Keratinocyte (primary cell): ENCODE measurements around the gene EFTUD2. TPM values are rescaled to one million over a fixed set of nuclear protein-coding genes. Genes with fewer than 3 reads are reported as not detected.

Experiments used
- DNase-seq: peaks from one replicate; pipeline ENCODE4 v3.0.0-alpha.2; 2011; ENCODE audit warnings: low read depth, missing footprints, low spot score
- FAIRE-seq: peaks from 2 replicates; lab custom pipeline; 2011; peaks lifted over from hg19 to GRCh38; lab: Jason Lieb, UNC
- H2AFZ ChIP-seq: 2 replicates; pipeline ENCODE4 v1.6.0; 2012; ENCODE audit warnings: low read length, control low read depth, inconsistent platforms; ENCODE audit not compliant: control insufficient read depth
- H3K27ac ChIP-seq: 2 replicates; pipeline ENCODE4 v1.5.1; 2011; ENCODE audit warnings: low read length; ENCODE audit not compliant: control insufficient read depth, insufficient read depth
- H3K27me3 ChIP-seq: 3 replicates; pipeline ENCODE4 v1.6.0; 2011; ENCODE audit warnings: low read length; ENCODE audit not compliant: control insufficient read depth, insufficient read depth; ENCODE audit errors: extremely low read depth
- H3K36me3 ChIP-seq, 2 experiments: 2 replicates in 1 of 2; 3 replicates in 1 of 2; pipeline ENCODE4 v1.5.1; 2011; ENCODE audit warnings: low read length in 2 of 2, mild to moderate bottlenecking in 1 of 2; ENCODE audit not compliant: control insufficient read depth in 2 of 2, insufficient read depth in 2 of 2; ENCODE audit errors: extremely low read depth in 1 of 2
- H3K4me1 ChIP-seq: 3 replicates; pipeline ENCODE4 v1.5.1; 2011; ENCODE audit warnings: low read length; ENCODE audit not compliant: control insufficient read depth, insufficient read depth; ENCODE audit errors: extremely low read depth
- H3K4me2 ChIP-seq: 3 replicates; pipeline ENCODE4 v1.6.0; 2011; ENCODE audit warnings: low read depth, low read length; ENCODE audit not compliant: control insufficient read depth, insufficient read depth; ENCODE audit errors: extremely low read depth
- H3K4me3 ChIP-seq, 3 experiments: fragments of 200-600 bp in 1 of 3; sonication (generic) in 1 of 3; 2 replicates in 2 of 3; 3 replicates in 1 of 3; pipeline ENCODE4 v1.5.1; 2011 to 2016; ENCODE audit warnings: low read length in 3 of 3, mild to moderate bottlenecking in 3 of 3, control low read depth in 2 of 3, inconsistent platforms in 1 of 3, low read depth in 1 of 3, mixed read lengths in 1 of 3, mixed run types in 1 of 3, moderate library complexity in 1 of 3; ENCODE audit not compliant: control insufficient read depth in 2 of 3, insufficient read depth in 2 of 3; ENCODE audit errors: extremely low read depth in 1 of 3
- H3K79me2 ChIP-seq: 2 replicates; pipeline ENCODE4 v1.6.0; 2012; ENCODE audit warnings: low read length; ENCODE audit not compliant: control insufficient read depth, insufficient read depth
- H3K9ac ChIP-seq: 3 replicates; pipeline ENCODE4 v1.6.0; 2011; ENCODE audit warnings: low read length; ENCODE audit not compliant: control insufficient read depth, insufficient read depth; ENCODE audit errors: extremely low read depth
- H3K9me1 ChIP-seq: 3 replicates; pipeline ENCODE4 v1.6.0; 2011; ENCODE audit warnings: low read length; ENCODE audit not compliant: control insufficient read depth, insufficient read depth; ENCODE audit errors: extremely low read depth
- H3K9me3 ChIP-seq: 2 replicates; pipeline ENCODE4 v1.5.1; 2012; ENCODE audit warnings: low read depth, low read length; ENCODE audit not compliant: control insufficient read depth
- H4K20me1 ChIP-seq: 3 replicates; pipeline ENCODE4 v1.6.0; 2011; ENCODE audit warnings: low read length; ENCODE audit not compliant: control insufficient read depth, insufficient read depth; ENCODE audit errors: extremely low read depth
- CTCF ChIP-seq, 3 experiments: IDR thresholded peaks in 1 of 3; conservative IDR thresholded peaks in 1 of 3; optimal IDR thresholded peaks in 1 of 3; 2 replicates in 2 of 3; 3 replicates in 1 of 3; pipeline versions ENCODE3 to v1.5.1; 2011; ENCODE audit warnings: low read length in 3 of 3, mild to moderate bottlenecking in 3 of 3, moderate library complexity in 2 of 3, control low read depth in 1 of 3, inconsistent platforms in 1 of 3; ENCODE audit not compliant: insufficient read depth in 2 of 3; ENCODE audit errors: extremely low read depth in 1 of 3
- EZH2 ChIP-seq: IDR thresholded peaks from one replicate; pipeline ENCODE4 v1.6.1; 2012; ENCODE audit warnings: inconsistent platforms, mild to moderate bottlenecking, low read length, moderate library complexity
- dilution Hi-C: fragments of 300-500 bp; cut with MboI; formaldehyde crosslinking; loops from one replicate; pipeline ENCODE4 v1.7.0; 2020; ENCODE audit warnings: low sequenced_read_pairs; ENCODE audit not compliant: extremely low pct_ligation_motif_present
- polyA plus RNA-seq, 5 experiments: library from polyadenylated mRNA; depleted of rRNA in 3 of 5; stranded (reverse) in 3 of 5; stranded (forward) in 1 of 5; unstranded in 1 of 5; fragments of >200 nt; gene quantifications; 1 replicate in 1 of 5; 2 replicates in 3 of 5; 3 replicates in 1 of 5; pipeline versions ENCODE4 v1.2.1 to v1.2.3, GENCODE V29; 2011 to 2012; ENCODE audit warnings: missing spikeins in 2 of 5, low read depth in 1 of 5, low replicate concordance in 1 of 5

The EFTUD2 gene
- polyA plus RNA-seq, 1 donor (not counting 4 experiments of a cell fraction or from before 2014, with no cell fraction given): 160 TPM

GRCh38 chr17:44865231-44865660, 34.0 kb downstream of the EFTUD2 start:
- H3K9ac ChIP-seq: no peak overlapping the region
- no peak for FAIRE-seq

GRCh38 chr17:44864831-44865230, 34.4 kb downstream of the EFTUD2 start:
- dilution Hi-C loops: no loop called here
- H3K79me2 ChIP-seq: no peaks in the 10 kb centered on the region
- no peak overlapping the region for H3K4me3 ChIP-seq
- no peaks in the 10 kb centered on the region for H3K9me1 ChIP-seq
- TF ChIP-seq CTCF (optimal IDR thresholded peaks at IDR 0.05 in 1 of 3, IDR thresholded peaks at IDR 0.05 in 1 of 3, conservative IDR thresholded peaks at IDR 0.05 in 1 of 3; ENCODE audit: extremely low read depth in 1 of 3, insufficient read depth in 2 of 3, low read length in 3 of 3) (no peak), EZH2 (no peak)
- H3K9ac ChIP-seq: no peak overlapping the region
- no peak overlapping the region for H2AFZ ChIP-seq
- no peaks in the 10 kb centered on the region for H3K9me3 ChIP-seq
- FAIRE-seq (no peak), DNase-seq (no peak)
- H4K20me1 ChIP-seq: peaks cover 4% of the 10 kb centered on the region
- no peak overlapping the region for H3K4me2 ChIP-seq
- H3K27me3 ChIP-seq: no peaks in the 10 kb centered on the region
- H3K36me3 ChIP-seq: peaks cover 36 to 80% of the 10 kb centered on the region in 2 experiments
- no peak overlapping the region for H3K27ac ChIP-seq
- no peaks in the 10 kb centered on the region for H3K4me1 ChIP-seq

More at GRCh38 chr17:44865231-44865660, 34.0 kb downstream of the EFTUD2 start:
- Histone ChIP-seq H3K9me1 (no peaks in the 10 kb centered on the region), H3K9me3 (no peaks in the 10 kb centered on the region), H3K27ac (no peak overlapping the region), H3K4me2 (no peak overlapping the region), H3K79me2 (no peaks in the 10 kb centered on the region), H3K4me3 (no peak overlapping the region), H2AFZ (no peak overlapping the region), H3K27me3 (no peaks in the 10 kb centered on the region), H3K36me3 (peaks cover 35 to 80% of the 10 kb centered on the region in 2 experiments), H4K20me1 (peaks cover 4% of the 10 kb centered on the region), H3K4me1 (no peaks in the 10 kb centered on the region)
- TF ChIP-seq CTCF (optimal IDR thresholded peaks at IDR 0.05 in 1 of 3, IDR thresholded peaks at IDR 0.05 in 1 of 3, conservative IDR thresholded peaks at IDR 0.05 in 1 of 3; ENCODE audit: extremely low read depth in 1 of 3, insufficient read depth in 2 of 3, low read length in 3 of 3): peak; percentile 76 to 86 (median 77)
- no peak for TF ChIP-seq EZH2
- dilution Hi-C loops: no loop called here
- DNase-seq: peak; percentile 26
